ENCODE measurements around the gene EGFL6. TPM values are rescaled to one million over a fixed set of nuclear protein-coding genes. Genes with fewer than 3 reads are reported as not detected.
A peak's percentile ranks its signal among the peaks of the same experiment; 100 is the strongest.

EGFL6 gene, protein sequence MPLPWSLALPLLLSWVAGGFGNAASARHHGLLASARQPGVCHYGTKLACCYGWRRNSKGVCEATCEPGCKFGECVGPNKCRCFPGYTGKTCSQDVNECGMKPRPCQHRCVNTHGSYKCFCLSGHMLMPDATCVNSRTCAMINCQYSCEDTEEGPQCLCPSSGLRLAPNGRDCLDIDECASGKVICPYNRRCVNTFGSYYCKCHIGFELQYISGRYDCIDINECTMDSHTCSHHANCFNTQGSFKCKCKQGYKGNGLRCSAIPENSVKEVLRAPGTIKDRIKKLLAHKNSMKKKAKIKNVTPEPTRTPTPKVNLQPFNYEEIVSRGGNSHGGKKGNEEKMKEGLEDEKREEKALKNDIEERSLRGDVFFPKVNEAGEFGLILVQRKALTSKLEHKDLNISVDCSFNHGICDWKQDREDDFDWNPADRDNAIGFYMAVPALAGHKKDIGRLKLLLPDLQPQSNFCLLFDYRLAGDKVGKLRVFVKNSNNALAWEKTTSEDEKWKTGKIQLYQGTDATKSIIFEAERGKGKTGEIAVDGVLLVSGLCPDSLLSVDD
- not detected for total RNA-seq

DNA sequence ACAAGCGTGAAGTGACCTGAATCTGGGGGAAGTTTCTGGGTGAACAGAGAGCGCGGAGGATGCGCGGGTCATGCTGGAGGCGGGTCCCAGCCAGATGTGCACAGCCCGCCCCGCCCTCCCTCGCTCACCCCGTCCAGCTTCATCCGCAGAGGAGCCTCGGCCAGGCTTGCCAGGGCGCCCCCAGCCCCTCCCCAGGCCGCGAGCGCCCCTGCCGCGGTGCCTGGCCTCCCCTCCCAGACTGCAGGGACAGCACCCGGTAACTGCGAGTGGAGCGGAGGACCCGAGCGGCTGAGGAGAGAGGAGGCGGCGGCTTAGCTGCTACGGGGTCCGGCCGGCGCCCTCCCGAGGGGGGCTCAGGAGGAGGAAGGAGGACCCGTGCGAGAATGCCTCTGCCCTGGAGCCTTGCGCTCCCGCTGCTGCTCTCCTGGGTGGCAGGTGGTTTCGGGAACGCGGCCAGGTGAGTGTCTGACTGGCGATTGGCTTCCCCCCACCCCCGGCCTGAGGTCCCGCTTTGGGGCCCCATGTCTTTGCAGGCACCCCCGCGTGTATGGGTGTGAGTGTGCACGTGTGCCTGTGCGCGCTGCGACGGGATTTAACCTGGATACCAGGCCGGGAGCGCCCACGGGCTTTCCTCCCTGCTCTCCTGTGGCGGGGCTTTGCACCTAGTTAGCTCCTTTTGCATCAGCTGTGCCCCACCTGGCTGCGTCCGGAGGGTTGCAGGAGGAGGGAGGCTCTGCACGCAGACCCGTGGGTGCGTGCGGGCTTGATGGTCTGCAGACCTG, at the start of gene EGFL6:
Gene EGFL6, plus strand, starts transcription at position 123 of the 782 bp plus-strand sequence. Its CDS starts 261 bp downstream, at position 384.
- no peaks in the 10 kb centered on the region for H3K9me3 ChIP-seq
- intact Hi-C loops (cut with DNase I) = no loop called here
- TF ChIP-seq POLR2A (IDR thresholded peaks at IDR 0.05) = no peak
- TF ChIP-seq, protein P1, sequence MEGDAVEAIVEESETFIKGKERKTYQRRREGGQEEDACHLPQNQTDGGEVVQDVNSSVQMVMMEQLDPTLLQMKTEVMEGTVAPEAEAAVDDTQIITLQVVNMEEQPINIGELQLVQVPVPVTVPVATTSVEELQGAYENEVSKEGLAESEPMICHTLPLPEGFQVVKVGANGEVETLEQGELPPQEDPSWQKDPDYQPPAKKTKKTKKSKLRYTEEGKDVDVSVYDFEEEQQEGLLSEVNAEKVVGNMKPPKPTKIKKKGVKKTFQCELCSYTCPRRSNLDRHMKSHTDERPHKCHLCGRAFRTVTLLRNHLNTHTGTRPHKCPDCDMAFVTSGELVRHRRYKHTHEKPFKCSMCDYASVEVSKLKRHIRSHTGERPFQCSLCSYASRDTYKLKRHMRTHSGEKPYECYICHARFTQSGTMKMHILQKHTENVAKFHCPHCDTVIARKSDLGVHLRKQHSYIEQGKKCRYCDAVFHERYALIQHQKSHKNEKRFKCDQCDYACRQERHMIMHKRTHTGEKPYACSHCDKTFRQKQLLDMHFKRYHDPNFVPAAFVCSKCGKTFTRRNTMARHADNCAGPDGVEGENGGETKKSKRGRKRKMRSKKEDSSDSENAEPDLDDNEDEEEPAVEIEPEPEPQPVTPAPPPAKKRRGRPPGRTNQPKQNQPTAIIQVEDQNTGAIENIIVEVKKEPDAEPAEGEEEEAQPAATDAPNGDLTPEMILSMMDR (IDR thresholded peaks at IDR 0.05) = no peak
- H3K4me1 ChIP-seq = peaks cover 5% of the 10 kb centered on the region
- no peaks in the 10 kb centered on the region for H3K36me3 ChIP-seq (replicated peaks in 1 of 2; ENCODE audit: insufficient read depth in 1 of 2, low read depth in 2 of 2)
- DNase-seq (peak in 1 of 4 donors; percentile 7), ATAC-seq (no peak)
- WGBS, 2 donors = 4 to 30% methylated on average over 2 to 18 of the region's 57 CpGs
- H3K27me3 ChIP-seq = no peaks in the 10 kb centered on the region
- no peak within 1 kb of the TSS for H3K27ac ChIP-seq
- H3K4me3 ChIP-seq = no peak within 1 kb of the TSS

DNA sequence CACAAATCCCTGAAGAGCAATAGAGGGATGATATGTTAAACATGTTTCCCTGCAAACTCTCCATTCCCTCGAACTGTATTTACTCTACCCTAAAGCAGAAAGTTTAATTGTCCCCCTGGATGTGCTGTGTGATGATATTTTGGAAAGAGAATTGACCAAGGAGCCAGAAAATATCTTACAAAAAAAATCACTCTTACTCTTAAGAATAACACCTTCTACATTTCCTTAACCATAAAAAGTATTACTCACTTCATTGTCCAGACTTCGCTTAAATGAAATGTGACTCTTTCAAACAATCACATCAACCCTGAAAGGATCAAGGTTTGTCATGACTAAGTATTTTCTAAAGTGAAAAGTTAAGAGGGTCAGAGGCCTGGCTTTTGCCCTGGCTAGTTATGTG, 49.0 kb upstream of the EGFL6 start:
- no peaks in the 10 kb centered on the region for H3K27me3 ChIP-seq
- WGBS, 2 donors = 69 to 75% methylated on average over 2 of the region's 2 CpGs

DNA sequence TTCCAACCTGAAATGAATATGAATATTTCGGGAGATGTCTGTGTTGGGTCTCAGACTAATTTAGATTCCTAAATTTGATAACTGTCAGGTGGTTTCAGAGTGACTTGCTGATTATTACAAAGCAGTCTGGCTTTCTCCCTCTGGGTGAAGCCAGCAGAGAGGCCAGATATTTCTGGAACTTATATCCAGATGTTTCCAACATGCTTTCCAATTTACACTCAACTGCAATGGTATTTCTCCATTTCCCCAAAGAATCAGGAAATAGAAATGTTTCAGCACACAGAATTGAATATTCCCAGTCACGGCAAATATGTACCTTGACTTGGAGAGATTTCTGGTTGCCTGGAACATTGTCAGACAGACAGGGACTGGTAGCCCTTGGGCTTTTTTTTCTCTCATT, 48.5 kb upstream of the EGFL6 start:
- H3K27ac ChIP-seq = no peak overlapping the region
- H3K36me3 ChIP-seq (replicated peaks in 1 of 2; ENCODE audit: insufficient read depth in 1 of 2, low read depth in 2 of 2) = no peaks in the 10 kb centered on the region
- TF ChIP-seq, protein P1 (IDR thresholded peaks at IDR 0.05) = no peak
- TF ChIP-seq POLR2A (IDR thresholded peaks at IDR 0.05) = no peak
- DNase-seq = no peak
- no peaks in the 10 kb centered on the region for H3K9me3 ChIP-seq
- no peak overlapping the region for H3K4me3 ChIP-seq
- H3K27me3 ChIP-seq = no peaks in the 10 kb centered on the region
- 80 to 81% methylated on average over 2 of the region's 2 CpGs for WGBS, 2 donors
- intact Hi-C loops (cut with DNase I) = no loop called here
- ATAC-seq = no peak
- H3K4me1 ChIP-seq = no peaks in the 10 kb centered on the region

More for the DNA sequence above, 49.0 kb upstream of the EGFL6 start:
- ATAC-seq (no peak), DNase-seq (no peak)
- Histone ChIP-seq H3K36me3 (replicated peaks in 1 of 2; ENCODE audit: insufficient read depth in 1 of 2, low read depth in 2 of 2) (no peaks in the 10 kb centered on the region), H3K4me3 (no peak overlapping the region), H3K4me1 (no peaks in the 10 kb centered on the region), H3K9me3 (no peaks in the 10 kb centered on the region), H3K27ac (no peak overlapping the region)
- intact Hi-C loops (cut with DNase I) = no loop called here
- no peak for TF ChIP-seq POLR2A (IDR thresholded peaks at IDR 0.05)
- TF ChIP-seq, protein P1 (IDR thresholded peaks at IDR 0.05) = no peak

DNA sequence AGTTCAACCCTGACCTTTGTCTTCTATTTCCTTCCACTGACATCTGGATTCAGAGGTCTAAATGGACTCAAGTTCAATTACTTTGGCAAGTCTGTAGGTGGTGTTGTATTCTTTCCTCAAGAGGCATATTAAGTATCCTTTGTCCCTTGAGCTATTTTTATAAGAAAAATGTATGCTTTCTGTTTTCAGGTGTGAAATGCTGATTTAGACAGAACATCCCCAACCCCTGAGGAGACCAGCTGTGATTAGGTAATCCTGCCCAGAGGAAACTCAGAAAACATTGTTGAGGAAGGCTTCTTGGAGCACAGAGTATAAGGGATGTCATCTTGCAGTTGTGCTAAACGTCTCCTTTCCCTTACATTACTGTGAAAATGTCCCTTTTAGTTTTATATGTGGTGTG, 46.6 kb upstream of the EGFL6 start:
- intact Hi-C loops (cut with DNase I) = no loop called here
- no peak for DNase-seq
- H3K27ac ChIP-seq = no peak overlapping the region
- no peaks in the 10 kb centered on the region for H3K36me3 ChIP-seq (replicated peaks in 1 of 2; ENCODE audit: insufficient read depth in 1 of 2, low read depth in 2 of 2)
- no peak for ATAC-seq
- H3K4me1 ChIP-seq = no peaks in the 10 kb centered on the region
- no peaks in the 10 kb centered on the region for H3K9me3 ChIP-seq
- 50 to 71% methylated on average over 1 of the region's 1 CpG for WGBS, 2 donors
- H3K4me3 ChIP-seq = no peak overlapping the region
- TF ChIP-seq, protein P1 (IDR thresholded peaks at IDR 0.05) = no peak
- no peaks in the 10 kb centered on the region for H3K27me3 ChIP-seq

Data from body of pancreas (tissue), 4 donors.